ENCODE data around the gene CFAP53.
"Not testable (repeated sequence)": the region's sequence is repeated elsewhere in the genome, so short reads cannot be mapped to it uniquely, and the experiment has no call there.

The CFAP53 gene

DNA sequence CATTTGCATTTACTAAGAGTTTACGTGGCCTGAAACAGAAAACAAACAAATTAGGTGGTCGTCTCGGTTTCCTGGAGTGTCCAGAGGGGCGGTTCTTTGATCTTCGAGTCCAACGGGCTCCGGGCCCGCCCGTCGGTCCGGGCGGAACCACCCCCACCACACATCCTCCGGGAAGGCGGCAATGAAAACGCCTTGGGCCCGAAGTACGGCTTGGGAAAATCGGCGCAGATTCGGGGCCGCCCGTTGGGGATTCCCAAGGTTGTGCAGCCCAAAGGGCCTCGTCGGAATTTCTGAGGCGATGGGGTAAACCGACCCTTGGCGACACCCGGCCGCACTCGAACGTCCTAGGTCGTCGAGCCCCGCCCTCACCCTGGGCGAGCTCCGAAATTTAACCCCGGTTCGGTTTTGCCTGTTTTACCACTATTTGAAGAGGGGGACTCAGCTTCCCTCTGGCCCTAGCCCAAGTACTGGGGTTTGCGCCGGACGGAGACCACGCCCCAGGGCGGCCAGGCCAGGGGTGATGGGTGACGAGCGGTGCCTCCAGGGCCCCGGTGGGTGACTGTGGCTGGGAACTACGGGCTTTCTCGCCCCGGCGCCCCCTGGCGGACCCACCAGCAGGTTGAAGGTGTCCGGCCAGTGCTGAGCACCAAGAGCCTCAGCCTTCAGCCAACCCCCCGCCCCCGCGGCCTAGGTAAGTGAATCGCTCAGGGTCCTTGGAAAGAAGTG is 1.9 kb upstream of the CFAP53 start:
- DNase-seq = peak in 1 of 2 donors; percentile 60

DNA sequence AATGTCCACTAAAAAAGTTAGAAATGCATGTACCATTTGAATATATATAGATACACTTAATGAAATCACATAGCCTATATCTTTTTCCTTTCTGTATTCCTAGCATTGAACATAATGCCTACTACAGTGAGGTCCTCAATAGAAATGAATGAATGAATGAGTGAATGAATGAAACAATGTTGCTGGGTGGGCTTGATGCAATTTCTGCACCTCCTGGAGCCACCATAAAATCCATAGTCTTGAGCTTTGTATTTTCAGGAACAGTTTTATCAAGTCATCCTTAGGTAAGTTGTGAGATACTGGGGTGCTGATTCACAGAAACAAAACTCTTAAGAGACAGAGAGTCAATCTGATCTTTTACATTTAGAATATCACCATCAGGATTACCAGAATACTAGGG is 3.3 kb downstream of the CFAP53 start:
- DNase-seq = no peak

DNA sequence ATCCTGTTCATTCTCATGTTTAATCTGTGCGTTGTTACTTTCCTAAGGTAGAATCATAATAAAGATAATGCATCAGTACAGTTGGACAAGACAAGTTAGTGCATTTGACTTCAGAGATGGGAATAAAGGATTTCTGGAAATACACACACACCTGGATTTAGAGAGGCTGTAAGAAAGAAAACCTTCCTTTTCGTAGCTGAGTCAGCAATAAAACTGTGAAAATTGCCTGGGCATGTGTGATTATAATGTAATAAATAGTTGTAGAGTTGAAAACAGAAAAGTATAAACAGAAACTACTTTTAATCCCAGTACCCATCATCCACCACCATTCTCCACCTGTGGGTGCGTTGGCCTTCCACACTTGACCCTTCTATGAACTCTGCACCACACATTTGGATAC is 15.4 kb downstream of the CFAP53 start:
- no peak for DNase-seq

DNA sequence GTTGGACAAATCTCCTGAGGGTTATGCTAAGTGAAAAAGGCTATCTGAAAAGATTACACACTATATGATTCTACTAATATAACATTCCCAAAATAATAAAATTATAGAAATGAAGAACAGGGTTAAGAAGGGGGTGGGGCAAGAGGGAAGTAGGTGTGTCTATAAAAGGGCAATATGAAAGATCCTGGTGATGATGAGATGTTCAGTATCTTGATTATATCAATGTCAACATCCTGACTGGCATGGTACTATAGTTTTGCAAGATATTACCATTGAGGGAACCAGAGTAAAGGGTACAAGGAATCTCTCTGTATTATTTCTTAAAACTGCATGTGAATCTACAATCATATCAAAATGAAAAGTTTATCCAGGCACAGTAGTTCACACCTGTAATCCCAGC is 16.7 kb downstream of the CFAP53 start:
- DNase-seq = no peak

DNA sequence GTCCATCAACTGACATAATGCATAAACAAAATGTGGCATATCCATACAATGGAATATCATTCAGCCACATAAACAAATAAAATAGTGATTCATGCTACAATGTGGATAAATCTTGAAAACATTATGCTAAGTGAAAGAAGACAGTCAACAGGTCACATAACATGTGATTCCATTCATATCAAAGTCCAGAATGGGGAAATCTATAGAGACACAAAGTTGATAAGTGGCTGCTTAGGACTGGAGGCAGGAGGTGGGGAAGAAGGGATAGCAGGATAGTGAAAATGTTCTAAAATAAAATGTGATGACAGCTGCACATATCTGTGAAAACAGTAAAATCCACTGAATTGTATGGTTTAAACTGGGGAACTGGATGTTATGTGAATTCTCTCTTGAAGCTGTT is 18.7 kb downstream of the CFAP53 start:
- DNase-seq = no peak

DNA sequence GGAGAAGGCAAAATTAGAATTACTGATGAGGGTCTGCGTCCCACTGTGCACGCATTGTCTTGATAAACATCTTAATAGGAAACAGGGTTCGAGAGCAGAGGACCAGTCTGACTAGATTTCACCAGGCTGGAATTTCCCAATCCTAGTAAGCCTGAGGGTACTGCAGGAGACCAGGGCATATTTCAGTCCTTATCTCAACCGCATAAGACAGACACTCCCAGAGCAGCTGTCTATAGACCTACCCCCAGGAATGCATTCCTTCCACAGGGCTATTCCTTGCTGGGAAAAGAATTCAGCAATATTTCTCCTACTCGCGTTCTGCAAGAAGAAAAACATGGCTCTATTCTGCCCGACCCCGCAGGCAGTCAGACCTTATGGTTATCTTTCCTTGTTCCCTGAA is 24.5 kb downstream of the CFAP53 start:
- DNase-seq = not testable (repeated sequence)

DNA sequence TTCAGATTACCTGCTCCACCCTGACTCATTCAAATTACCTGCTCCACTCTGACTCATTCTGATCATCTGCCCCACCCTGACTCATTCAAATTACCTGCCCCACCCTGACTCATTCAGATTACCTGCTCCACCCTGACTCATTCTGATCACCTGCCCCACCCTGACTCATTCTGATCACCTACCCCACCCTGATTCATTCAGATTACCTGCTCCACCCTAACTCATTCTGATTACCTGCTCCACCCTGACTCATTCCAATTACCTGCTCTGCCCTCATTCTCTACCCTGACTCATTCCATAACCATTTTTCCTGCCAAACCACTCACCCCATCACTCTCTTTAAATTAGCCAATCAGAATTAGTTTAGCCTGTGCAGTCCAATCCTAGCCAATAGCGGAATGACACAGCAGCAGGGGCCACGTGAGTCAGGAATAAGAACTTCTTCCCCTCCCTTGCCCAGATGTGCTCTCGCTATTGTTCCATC is 26.2 kb downstream of the CFAP53 start:
- no peak for DNase-seq

DNA sequence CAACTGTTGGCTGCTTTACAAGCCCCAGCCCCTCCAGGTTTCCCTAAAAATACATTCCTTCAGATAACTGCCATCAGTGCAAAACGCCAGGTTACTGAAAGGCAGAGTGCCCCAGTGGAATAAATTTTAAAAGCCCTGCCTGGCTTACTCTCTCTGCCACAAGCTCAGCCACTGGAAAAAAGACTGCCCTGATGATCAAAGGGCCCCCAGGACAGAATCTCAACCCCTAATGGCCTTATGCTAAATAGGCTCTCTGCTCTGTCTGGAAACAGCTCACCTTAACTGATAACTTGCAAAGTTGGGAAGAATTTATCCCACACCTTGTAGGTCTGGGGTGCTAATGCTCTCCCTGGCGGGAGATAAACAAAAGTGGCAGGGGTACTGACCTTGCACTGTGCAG is 33.9 kb downstream of the CFAP53 start:
- DNase-seq = no peak

DNA sequence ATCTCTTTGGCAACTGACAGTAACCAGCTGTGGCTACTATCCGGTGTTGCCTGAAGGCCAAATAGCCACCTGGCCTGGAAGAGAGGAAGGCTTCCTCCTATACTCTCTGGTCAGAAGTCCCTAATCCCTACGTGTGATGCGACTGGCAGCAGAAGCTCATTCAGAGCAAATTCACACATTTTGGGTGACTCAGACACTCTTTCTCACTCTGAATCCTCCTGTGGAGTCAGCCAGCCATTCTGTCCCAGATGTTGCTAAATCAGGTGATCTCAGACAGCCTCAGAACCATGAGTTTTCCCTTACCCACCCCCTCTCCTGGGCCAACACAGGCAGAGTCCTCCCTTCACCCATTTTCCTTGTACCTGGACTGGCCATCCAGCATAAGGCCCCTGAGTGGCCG is 34.7 kb downstream of the CFAP53 start:
- no peak for DNase-seq

DNA sequence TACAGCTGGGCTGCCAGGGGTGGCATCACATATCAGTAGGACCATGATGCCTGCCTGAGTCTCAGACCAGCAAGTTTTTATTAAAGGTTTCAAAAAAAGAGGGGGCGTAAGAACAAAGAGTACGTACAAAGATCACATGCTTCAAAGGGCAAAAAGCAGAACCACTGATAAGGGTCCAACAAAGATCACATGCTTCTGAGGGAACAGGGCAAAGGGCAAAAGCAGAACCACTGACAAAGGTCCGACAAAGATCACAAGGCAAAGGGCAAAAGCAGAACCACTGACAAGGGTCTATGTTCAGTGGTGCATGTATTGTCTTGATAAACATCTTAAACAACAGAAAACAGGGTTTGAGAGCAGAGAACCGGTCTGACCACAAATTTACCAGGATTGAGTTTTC is 46.0 kb downstream of the CFAP53 start:
- DNase-seq = not testable (repeated sequence)

DNA sequence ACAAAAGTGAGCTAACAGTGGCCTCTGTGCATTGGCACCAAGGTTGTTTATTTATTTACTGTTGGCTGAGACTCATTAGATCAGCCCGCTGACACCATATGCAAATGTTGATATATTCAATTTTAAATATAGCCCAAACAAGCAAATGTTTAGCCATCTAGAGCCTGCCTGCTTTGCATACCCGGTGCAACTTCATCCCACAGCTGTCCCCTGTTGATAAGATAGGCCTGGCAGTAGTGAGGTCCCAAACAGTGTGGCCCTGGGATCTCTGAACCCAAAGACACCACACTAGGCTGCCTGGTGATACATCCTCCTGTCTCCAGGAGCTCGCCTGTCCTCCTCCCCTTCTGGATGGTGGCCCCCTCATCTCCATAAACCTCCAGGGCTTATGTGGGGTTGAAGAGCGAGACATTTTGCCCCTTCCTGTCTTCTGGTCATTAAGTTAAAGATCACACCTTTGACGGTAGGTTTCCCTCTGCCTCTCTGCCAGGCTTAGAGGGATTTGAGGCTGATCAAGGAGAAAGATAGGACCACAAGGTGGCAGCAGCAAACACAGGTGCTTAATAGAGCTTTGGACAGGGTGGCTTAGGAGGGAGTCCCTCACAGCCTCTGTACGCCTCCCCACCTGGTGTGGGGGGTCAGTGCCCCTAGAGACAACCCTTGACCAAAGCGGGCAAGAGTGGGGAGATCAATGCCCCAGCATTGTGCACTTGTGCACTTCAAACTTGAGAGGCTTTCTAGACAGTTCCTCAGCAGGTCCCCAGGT is 47.7 kb downstream of the CFAP53 start:
- DNase-seq = no peak

DNA sequence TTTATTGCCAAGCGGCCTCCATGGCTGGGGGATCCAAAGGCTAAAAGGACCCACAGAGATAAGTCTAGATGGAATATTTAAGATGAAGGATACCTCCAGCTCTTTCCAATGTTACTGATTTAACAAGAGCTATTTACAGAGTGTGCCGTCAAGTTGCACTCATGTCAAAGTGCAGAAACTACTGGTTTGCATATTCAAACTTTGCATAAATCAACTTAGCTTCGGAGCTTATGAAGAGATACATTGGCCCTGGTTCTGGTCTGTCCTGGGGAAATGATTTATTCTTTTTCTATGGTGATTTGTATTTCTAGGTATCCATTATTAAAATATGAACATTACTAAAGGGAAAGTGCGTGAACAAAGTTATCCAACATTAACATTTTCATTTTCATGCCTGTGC is 57.0 kb downstream of the CFAP53 start:
- DNase-seq = no peak

DNA sequence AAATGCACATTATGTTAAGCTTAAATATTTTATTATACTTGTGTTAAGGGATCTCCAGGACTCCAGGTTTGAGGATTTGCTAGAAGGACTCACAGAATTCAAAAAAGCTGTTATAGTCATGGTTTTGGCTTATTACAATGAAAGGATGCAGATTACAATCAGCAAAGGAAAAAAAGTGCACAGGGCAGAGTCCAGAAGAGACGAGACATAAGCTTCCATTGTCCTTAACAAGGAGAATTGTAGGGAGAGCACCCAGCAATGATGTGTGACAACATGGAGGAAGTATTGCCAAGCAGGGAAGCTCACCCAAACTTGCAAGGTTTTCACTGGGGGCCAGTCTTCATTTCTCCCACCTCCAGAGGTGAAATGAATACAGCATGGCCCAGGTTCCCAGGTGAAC is 58.6 kb downstream of the CFAP53 start:
- no peak for DNase-seq

DNA sequence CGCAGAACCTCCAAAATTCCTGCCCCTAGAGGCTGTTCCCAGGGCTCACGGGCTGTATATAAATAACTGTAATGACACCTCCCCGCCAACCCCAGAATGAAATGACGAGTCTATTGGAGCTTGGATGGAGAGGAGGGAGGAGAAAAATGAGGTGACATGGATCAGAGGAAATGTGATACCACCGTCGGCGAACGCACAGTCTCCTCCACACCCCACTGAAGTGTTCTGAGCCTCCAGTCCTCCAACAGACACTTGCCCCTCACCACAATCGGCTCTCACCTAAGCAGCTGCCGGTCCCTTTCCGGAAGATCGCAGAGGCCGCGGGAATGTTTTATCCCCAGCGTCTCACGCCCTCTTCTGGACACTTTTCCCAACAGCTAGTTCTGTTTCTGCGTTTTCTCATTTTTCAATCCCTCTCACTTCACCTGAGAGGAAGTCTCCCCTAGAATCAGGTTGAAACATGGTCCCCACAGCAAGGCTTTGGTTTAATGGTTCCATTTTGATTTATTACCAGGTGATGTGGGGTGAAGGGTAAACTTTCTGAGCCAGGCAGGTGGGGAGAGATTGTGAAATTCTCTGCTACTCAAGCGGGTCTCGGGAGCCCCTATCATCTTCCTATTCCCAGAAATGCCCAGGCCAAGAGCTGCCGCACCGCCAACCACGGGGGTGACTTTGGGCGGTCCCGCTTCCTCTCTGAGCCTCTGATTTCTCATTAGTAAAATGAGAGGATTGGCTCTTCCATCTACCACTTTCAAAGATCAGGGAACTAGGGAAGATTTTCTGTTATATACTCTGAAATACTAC is 62.3 kb downstream of the CFAP53 start:
- DNase-seq = no peak

DNA sequence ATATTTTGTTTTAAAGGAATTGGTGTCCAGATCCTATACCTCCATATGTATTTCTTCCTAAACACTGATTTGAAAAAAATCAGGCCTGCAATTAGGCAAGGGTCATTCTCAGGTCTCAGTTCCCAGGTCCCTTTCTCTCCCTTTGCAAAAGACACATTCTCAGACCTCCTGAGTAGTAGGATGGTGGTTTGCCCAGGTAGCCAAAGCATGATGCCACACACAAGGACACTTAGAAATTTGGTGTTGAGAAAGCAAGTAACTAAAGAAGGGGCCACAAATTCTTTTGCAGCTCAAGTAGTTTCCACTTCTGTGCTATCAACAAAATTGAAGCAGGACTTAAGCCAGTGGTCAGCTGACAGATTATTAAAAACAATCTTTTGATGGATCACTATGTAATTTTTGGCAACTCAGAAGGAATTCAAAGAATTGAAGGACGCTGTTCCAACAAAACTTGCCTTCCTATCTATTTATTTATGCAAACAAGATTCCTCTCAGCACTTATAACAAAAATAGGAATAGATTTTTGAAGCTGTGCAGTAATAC is 64.7 kb downstream of the CFAP53 start:
- no peak for DNase-seq

DNA sequence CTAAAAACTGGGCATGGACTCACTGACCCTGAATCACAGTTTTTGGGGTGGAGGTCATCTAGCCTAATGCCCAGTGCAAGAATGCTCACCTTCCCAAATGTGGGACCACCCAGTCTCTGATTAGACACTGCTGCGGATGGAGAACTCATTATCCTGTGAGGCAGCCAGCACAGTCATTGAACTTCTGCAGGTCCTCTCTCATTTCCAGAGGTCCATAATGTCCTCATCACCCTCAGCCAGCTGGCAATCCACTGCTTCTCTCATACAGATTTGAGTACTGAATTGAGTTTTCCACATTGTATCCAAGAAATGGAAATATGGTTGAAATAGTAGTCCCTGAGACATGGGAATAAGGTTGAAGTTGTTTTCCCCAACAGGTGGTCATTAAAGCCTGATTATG is 66.4 kb downstream of the CFAP53 start:
- DNase-seq = no peak

DNA sequence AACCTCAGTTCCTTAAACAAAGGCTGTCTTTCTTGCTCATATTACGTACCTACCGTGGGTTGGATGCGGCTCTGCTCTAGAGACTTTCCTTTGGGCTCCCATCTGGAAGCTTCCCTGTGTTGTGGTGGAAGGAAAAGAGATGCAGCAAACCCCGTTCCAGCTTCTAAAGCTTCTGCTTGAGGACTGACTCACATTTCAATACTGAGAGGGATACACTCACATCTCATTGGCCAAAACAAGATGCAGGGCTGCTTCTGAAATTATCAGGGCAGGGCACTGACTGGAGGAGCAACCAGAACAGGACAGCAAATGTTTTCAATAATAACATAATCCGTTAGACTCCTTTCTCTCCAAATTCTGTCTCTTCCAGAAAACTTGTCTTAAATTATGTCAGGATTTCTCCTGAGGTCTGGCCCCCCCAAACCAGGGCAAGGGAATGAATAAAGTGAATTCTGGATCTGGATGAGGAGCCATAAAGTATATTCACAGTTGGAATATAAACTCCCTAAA is 66.9 kb downstream of the CFAP53 start:
- DNase-seq = no peak

DNA sequence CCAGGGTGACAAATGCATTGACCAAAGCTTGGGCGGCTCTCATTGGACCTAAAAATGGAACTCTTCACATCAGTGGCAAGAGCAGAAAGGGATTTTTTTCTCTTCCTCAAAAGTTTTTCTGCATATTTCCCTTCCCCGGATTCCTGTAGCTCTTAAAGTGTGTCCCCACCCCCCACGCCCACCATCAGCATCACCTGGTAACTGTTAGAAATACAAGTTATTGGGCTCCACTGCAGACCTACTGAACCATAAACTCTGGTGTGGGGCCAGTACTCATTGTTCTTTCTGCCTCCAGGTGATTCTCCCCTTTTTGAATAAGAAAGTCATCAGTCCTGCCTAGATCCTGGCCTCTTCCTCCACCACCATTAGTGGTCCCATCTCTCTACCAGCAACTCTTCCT is 70.0 kb downstream of the CFAP53 start:
- no peak for DNase-seq

DNA sequence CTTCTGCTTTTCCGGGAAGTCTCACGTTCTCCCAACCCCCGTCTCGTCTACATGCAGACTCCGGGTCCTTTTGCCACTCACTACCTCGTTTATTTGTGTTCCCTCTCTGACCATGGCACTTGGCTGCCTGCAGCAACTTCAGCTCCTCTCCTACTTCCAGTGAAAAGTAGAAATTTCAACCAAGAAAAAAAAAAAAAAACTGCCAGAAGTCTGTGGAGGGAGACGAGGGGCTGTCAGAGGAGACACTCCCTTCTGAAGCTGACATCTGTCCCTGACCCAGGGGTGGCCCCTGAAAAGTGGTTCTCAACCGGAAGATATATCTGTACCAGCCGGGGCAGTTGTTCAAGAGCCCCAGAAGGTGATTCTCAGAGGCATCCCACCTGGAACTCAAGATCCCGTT is 70.6 kb downstream of the CFAP53 start:
- no peak for DNase-seq

DNA sequence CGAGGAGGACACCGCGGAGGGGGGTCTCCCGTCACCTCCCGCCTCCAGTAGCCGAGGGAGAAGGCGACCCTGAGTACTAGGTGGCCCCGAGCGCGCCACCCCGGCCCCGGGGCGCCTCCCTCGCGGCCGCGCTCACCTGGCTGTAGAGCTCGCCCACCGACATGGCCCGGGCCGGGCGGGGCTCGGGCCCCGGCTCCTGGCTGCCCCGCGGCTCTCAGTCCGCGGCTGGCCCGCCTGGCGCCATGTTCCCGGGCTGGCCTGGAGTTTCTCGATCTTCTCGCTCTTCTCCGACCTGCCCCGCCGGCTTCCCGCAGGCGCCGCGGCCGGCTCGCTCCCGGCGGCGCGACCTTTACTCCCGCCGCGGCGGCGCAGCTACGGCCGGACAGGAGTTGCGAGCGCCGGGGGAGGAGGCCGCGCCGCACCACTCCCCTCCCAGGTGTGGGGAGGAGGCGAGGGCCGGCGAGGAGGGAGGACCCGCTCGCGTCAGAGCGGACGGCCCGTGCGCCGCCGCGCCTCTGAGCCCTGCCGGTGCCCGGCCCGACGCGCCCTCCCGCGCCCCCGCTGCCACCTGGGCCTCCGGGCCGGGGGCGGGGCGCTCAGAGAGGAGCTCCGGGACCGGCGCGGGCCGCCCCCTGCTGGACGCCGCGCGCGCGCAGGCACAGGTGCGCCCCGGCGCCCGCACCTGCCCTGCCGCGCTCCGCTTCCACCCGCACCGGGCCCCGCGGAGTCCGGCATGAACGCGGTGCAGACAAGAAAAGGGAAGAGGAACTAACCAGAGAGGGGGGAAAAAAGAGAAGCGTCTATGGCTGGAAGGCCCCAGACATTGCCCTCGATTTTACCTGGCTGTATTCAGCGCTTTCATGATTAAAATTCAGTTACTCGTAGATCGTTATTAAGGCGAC is 71.4 kb downstream of the CFAP53 start, which contains the start of gene MYO5B:
MYO5B (minus strand) TSS at position 517 of the 902 bp plus-strand sequence; CDS start at position 163, 354 bp downstream.
- DNase-seq = no peak

DNA sequence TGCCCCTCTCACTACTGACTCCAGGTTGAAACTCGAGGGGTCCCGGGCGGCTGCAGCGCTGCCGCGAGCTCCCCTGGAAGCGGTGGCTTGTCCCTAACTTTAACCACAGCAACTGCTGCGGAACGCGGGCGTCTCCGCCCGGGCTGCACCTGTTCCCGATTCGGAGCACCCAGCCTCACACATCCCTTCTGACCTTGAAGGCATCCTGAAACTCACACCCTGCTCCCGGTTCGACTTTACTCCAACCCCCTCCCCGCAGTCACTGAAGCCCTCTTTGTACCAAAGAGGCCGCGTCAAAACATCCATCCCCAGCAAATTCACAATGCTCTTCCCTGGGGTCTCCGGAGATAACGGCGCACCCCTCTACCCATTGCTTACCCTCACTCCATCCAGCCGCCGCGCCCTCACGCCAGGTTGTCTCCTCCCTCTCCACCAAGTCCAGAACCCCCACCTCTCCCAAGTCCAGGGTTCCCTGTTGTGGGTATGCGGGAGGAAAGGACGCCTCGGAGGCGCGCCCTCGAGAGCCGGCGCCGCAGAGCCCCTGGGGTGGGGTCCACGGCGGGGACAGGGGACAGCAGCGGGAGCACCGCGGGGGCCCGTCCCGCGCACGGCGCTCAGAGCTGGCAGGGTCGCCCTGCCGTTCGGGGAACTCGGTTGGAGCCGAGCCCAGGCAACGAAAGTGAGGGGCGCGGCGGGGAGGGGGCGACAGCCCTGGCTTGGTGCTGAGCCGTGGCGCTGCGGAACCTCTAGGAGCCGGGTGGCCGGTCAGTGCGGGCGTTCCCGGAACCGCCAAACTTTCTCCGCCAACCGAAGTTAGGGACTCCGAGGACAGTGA is 72.3 kb downstream of the CFAP53 start:
- no peak for DNase-seq

Data from bone marrow (tissue), 2 donors.